Measurements from ENCODE around the gene HYCC2. TPM values are rescaled to one million over a fixed set of nuclear protein-coding genes. Genes with fewer than 3 reads are reported as not detected.
"Not testable (repeated sequence)": the region's sequence is repeated elsewhere in the genome, so short reads cannot be mapped to it uniquely, and the experiment has no call there.

HYCC2 gene
- total RNA-seq, 1 donor from 2014 or later = 31.5 TPM

GRCh38 chr2:201073071-201073470, 1.6 kb upstream of the HYCC2 start:
- no peak for DNase-seq (ENCODE audit: low spot score)

DNA sequence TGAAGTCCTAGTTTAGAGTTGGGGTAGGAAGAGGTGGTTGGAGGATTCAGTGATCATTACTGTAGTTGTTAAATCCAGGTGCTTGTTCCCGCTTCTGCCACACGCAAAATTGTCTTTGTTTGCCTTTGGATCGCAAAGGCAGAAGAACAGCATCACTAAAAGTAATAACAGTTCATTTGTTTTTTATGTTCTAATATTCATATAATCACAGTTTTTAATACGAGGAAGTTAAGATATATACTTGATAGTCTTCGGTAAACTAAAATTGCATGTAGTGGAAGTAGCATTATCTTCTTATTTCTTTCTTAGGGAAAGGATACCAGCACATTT, 695 bp upstream of the HYCC2 start:
- no peak for DNase-seq (ENCODE audit: low spot score)

DNA sequence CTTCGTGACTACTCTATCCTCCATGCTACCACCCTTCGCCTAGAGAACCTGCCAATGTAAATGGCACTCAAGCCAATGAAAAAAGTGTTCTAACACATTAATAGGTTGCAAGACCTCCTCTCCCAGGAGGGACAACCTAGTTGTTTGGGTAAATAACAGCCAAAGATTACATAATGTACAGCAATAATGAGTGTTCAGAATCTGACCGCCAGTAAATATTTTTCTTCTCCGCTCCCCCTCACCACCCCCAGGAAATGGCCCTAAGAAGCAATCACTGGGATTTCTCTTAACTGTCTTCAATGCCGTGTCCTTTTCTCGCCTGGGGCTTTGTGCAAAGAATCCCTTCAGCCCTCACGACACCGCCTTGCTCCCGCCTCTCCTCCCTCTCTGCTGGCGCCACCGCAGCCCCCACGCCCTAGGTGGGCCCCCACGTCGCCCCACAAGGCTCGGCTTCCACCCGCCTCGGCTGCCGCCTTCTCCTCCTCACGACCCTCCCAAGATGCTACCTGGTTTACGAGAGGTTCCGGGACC, 458 bp downstream of the HYCC2 start:
- DNase-seq (ENCODE audit: low spot score) = no peak

DNA sequence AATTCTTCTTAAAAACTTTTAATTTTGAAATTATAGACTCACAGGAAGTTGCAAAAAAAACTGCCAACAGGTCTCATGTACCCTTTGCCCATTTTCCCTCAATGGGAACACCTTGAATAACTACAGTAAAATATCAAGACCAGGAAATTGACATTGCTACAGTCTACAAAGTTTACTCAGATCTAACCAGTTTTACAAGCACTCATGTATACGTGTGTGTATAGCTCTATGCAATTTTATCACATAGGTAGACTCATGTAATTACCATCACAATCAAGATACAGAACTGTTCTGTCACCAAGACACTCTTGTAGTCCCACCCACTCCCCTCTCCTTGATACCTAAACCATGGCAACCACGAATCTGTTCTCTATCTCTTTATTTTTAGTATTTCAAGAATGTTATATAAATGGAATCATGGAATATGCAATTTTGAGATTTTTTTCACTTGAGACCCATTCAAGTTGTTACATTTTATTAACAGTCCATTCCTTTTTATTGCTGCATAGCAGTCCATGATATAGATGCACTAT, 6.6 kb downstream of the HYCC2 start:
- DNase-seq (ENCODE audit: low spot score) = no peak

DNA sequence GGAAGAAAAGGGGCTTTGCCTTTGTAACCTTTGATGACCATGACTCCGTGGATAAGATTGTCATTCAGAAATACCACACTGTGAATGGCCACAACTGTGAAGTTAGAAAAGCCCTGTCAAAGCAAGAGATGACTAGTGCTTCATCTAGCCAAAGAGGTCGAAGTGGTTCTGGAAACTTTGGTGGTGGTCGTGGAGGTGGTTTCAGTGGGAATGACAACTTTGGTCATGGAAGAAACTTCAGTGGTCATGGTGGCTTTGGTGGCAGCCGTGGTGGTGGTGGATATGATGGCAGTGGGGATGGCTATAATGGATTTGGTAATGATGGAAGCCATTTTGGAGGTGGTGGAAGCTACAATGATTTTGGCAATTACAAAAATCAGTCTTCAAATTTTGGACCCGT, 8.0 kb downstream of the HYCC2 start:
- not testable (repeated sequence) for DNase-seq (ENCODE audit: low spot score)

DNA sequence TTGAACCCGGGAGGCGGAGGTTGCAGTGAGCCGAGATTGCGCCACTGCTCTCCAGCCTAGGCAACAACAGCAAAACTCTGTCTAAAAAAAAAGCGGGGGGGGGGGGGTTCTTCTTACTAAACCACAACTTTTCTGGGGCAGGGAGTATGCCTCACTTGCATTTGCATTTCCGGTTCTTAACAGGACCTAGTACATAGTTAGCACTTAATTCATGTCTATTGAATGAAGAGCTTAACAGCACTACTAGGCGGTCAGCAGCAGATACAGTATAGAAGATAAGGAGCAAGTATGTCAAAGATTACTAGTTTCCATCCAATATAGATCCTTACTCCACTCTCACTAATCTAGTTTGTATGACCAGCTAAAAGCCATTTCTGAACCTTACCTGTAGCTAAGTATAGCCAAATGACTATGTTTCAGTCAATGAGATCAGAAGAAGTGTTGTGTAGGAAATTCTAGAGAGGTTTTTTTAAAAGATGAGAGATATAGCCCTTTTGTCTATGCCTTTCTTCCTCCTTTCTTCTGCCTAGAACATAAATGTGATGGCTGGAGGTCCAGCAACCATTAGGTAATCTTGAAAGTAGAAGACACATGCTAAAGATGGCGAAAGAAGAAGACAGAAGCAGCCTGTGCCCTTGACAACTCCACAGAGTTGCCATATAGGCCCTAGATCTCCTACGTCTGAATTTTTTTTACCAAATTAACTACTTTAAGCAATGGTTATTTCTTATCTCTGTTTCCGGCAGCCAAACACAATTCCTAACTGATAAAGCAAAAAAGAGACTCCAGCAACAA, 11.3 kb downstream of the HYCC2 start:
- DNase-seq (ENCODE audit: low spot score) = no peak

DNA sequence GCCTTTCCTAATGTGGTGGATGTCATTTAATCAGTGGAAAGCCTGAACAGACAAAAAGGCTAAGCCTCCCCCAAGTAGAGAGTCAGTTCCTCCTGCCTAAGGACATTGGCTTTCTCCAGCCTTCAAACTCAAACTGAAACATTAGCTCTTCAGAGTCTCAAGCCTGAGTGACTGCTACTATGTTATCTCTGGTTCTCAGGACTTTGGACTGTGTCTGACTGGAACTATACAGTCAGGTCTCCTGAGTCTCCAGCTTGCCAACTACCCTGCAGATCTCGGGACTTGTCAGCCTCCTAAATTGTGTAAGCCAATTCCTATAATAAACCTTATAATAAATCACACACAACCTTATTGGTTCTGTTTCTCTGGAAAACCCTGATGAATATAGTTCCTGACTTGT, 12.6 kb downstream of the HYCC2 start:
- no peak for DNase-seq (ENCODE audit: low spot score)

- DNase-seq (ENCODE audit: low spot score) = no peak
These were observed 13.7 kb downstream of the HYCC2 start for GRCh38 chr2:201057715-201058248.

- DNase-seq (ENCODE audit: low spot score) = no peak
These were observed 14.4 kb downstream of the HYCC2 start for GRCh38 chr2:201057087-201057521.

GRCh38 chr2:201049455-201049854, 22.0 kb downstream of the HYCC2 start:
- DNase-seq (ENCODE audit: low spot score) = no peak

- DNase-seq (ENCODE audit: low spot score) = no peak
These were observed 24.6 kb downstream of the HYCC2 start for GRCh38 chr2:201046881-201047280.

GRCh38 chr2:201043050-201043449, 28.4 kb downstream of the HYCC2 start:
- not testable (repeated sequence) for DNase-seq (ENCODE audit: low spot score)

GRCh38 chr2:201042451-201042850, 29.0 kb downstream of the HYCC2 start:
- not testable (repeated sequence) for DNase-seq (ENCODE audit: low spot score)

DNA sequence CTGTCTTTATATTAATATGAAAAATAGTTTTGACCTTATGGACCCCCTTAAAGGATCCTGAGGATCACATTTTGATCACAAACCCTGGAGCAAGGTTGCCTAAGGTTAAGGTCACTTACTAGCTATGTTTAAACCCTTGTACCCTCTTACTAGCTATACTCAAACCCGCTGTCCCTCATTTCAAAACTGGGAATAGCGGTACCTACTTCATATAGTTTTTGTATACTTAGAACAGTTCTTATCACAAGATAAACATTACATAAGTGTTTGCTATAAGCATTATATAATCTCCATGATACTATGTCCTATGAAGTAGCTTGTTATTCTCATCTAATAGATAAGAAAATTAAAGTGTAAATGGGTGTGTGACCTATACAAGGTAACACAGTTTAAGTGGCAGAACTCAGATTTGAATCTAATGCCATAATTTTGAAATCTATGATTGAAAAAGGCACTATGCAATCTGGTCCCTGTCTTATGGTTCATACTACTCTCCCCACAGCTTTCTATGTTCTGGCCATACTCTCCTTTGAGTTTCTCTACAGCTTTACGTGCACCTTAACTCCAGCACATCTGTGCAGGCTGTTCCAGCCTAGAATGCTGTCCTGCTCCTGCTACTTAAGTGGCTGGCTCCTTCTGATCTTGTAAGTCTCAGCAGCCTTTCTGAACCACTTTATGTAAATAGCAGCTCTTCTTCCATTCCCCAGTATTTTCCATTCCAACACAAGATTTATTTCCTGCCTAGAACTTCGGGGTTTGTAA, 30.4 kb downstream of the HYCC2 start:
- DNase-seq (ENCODE audit: low spot score) = no peak

DNA sequence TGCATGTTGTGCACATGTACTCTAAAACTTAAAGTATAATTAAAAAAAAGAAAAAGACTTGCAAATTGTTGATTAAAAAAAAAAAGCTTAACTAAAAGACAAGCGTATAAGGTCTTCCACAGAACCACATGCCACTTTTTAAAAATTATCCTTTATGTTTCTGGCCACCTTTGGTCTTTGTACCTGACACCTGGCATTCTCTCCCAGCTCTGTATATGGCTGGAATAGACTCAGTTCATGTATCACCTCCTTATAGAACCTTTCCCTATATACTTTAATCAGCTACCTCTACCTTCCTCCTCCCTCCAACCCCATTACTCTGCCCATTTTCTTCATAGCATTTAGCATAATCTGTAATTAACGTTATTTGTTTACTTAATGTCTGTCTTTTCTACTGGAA, 32.6 kb downstream of the HYCC2 start:
- DNase-seq (ENCODE audit: low spot score) = no peak

DNA sequence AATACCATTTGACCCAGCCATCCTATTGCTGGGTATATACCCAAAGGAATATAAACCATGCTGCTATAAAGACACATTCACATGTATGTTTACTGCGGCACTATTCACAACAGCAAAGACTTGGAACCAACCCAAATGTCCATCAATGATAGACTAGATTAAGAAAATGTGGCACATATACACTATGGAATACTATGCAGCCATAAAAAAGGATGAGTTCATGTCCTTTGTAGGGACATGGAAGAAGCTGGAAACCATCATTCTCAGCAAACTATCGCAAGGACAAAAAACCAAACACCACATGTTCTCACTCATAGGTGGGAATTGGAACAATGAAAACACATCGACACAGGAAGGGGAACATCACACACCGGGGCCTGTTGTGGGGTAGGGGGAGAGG, 33.1 kb downstream of the HYCC2 start:
- not testable (repeated sequence) for DNase-seq (ENCODE audit: low spot score)

GRCh38 chr2:201034355-201034754, 37.1 kb downstream of the HYCC2 start:
- not testable (repeated sequence) for DNase-seq (ENCODE audit: low spot score)

GRCh38 chr2:201024518-201024917, 47.0 kb downstream of the HYCC2 start:
- DNase-seq (ENCODE audit: low spot score) = no peak

DNA sequence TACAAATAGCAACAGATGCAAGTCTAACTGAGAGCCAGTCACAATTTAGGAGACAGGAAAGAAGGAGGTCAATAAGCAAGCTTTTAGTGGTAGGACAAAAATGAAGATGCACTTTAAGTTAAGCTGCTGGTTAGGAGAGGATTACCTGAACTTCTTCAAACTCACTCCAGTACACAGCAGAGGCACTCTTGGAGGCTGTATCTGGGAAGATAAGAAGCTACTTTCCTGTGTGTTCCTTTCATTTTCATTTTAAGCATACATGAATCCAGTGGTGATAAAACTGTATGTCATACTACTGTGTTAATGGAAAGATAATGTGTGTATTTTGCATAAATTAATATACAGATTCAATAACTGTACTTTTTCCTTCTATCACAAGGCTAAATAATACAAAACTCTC, 49.6 kb downstream of the HYCC2 start:
- DNase-seq (ENCODE audit: low spot score) = no peak
